HG03108 (cell line): ENCODE results near the gene ZNF223.
A peak's percentile ranks its signal among the peaks of the same experiment; 100 is the strongest.

Experiments used
- ATAC-seq: cut with Tn5 transposase; IDR thresholded peaks from one replicate; pipeline ENCODE4 v1.9.1; 2021; ENCODE audit warnings: moderate library complexity; ENCODE audit not compliant: unreplicated experiment

The ZNF223 gene

DNA sequence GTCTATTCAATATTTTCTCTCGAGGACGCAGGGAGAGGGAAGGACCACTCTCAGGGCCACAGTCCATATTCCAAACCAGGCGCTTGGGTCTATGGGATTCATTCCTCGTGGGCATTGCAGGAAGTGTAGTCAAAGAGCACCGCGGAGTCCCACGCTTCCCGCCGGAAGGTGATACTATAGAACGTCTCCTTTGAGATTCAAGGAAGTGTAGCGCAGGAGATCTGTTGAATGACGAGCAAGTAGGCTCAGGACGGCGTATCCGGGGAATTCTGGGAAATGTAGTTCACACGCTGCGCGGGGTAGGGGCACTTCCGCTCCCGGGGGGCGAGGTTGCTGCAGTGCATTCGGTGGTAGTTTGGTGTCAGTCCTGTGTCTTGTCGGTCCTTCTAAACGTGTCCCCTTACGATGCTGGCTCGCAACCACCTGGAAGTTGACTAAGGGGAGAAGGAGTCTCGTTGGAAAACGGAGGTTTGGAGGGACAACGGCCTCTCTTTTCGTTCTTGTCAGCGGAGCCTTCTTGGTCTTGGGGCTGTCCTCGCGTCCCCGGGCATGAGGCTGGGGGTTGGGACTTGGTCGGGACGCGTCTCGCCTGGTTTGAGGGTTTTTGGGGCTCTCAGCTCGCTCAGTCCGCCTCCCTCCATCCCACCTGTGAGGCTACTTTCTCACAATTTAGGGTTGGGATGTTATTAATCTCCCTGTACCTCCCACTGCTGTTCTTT, 20.1 kb downstream of the ZNF223 start, which contains the start of gene ZNF284:
Gene ZNF284, plus strand, starts transcription at position 336 of the 719 bp plus-strand sequence. CDS start 4,231 bp downstream, outside the sequence.
- peak; percentile 97 for ATAC-seq

DNA sequence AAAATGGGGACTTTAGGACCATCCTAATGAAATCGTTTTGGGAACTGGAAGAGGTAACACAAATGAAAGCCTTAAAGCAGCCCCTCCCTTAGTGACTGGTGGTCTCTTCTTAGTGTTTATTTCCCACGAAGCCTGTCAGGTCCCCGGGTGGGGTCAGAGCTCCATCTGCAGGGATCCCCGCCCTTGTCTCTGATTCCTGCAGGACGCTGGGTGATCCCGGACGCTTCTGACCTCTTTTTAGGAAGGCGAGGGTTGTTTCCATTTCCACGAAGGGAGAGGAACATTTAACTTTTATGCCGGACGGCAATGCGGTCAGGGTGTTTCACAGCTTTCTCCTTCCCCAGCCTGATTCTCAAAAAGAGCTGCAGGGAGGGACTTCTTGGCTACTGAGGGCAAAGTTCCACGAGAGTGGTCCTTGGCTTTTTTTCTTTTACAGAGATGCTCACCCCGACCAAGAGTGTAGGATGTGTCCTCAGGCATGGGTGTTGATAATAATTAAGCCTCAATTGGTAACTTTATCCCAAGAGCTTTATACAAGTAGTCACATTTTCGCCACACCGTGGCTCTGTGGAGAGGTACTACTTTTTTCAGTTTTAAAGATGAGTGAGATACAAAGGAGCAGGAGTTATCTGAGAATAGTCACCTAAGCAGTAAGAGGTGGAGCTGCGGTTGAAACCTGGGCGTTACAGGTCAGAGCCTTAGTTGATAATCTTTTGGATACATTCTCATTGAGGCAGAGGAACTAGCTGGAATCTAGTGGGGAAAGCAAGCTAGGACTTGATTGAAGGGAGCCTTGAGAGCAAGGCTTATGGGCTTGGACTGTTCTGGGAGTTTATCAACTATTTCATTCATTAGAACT, 20.9 kb downstream of the ZNF223 start:
- ATAC-seq: no peak

GRCh38 chr19:44076325-44076724, 24.5 kb downstream of the ZNF223 start:
- no peak for ATAC-seq

GRCh38 chr19:44092108-44092507, 40.3 kb downstream of the ZNF223 start:
- no peak for ATAC-seq

DNA sequence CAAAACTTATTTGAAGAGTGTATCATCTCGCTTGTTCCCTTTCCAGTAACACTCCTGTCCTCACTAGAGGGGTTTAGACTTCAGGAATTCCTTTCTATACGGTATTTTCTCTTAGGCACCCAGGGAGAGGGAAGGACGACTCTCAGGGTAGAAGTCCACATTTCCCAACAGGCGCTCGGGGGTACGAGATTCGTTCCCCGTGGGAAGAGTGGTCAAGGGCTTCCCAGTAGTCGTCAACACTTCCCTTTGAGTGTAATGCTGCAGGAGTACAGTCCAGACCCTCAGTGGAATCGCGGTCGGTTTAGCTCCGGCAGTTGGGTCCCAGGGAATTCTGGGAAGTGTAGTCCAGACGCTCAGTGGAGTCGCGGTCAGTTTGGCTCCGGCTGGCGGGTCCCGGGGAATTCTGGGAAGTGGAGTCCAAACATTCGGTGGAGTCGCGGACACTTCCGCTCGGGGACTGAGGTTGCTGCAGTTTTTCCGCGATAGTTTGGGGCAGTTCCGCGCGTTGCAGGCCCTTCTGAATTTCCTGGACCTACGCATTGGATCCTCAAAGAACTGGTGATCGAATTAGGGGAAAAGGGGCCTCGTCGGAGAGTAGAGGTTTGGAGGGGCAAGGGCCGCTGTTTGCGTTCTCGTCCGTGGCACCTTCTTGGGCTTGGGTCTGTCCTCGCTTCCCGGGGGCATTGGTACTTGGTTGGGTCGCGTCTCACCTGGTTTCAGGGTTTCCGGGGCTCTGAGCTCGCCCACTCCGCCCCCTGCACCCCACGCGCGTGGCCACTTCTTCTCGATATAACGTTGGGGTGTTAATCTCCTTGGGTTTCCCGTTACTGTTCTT, 42.3 kb downstream of the ZNF223 start, which contains the start of gene ZNF224:
Gene ZNF224, plus strand, starts transcription at position 431 of the 835 bp plus-strand sequence. CDS start 3,513 bp downstream, outside the sequence.
- ATAC-seq: peak; percentile 81

DNA sequence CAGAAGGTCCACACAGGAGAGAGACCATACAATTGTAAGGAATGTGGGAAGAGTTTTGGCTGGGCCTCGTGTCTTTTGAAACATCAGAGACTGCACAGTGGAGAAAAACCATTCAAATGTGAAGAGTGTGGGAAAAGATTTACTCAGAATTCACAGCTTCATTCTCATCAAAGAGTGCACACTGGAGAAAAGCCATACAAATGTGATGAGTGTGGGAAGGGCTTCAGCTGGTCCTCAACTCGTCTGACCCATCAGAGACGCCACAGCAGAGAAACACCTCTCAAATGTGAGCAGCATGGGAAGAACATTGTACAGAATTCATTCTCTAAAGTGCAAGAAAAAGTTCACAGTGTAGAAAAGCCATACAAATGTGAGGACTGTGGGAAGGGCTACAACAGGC, 55.9 kb downstream of the ZNF223 start:
- ATAC-seq: no peak

DNA sequence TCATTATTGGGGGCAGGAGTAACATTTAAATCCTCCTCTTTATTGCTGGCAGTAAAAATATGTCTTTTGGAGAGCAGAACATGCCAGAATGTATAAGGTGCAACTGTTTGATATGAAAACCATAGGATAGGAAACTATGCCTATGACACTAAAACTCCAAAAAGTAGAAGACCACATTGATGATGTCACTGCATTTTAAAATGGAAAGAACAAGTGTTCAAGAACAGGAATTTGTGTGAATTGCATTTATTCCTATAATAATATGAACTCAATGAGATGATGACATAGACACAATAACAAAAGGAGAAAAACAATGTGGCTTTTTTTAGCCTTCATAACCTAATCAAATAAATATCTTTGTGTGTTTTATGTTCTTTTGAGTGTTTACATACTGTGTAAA, 57.6 kb downstream of the ZNF223 start:
- no peak for ATAC-seq

GRCh38 chr19:44111910-44112463, 60.2 kb downstream of the ZNF223 start:
- no peak for ATAC-seq

DNA sequence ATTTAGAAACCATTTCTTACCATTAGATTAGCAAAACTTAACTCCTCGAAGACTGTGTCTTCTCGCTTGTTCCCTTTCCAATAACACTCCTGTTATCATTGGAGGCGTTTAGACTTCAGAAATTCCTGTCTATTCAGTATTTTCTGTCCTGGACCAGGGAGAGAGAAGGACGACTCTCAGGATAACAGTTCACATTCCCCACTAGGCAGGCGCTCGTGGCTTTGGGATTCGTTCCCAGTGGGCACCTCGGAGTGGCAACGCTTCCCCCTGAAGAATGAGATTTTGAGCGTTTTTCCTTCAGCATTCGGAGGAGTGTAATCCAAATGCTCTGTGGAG, 60.9 kb downstream of the ZNF223 start:
- ATAC-seq: no peak

- peak; percentile 94 for ATAC-seq
Observed at GRCh38 chr19:44113138-44113783, 61.4 kb downstream of the ZNF223 start, which contains the start of gene ZNF225. Gene ZNF225, plus strand, starts transcription at chr19:44113399. Its CDS starts 2,429 bp downstream, at chr19:44115828.

DNA sequence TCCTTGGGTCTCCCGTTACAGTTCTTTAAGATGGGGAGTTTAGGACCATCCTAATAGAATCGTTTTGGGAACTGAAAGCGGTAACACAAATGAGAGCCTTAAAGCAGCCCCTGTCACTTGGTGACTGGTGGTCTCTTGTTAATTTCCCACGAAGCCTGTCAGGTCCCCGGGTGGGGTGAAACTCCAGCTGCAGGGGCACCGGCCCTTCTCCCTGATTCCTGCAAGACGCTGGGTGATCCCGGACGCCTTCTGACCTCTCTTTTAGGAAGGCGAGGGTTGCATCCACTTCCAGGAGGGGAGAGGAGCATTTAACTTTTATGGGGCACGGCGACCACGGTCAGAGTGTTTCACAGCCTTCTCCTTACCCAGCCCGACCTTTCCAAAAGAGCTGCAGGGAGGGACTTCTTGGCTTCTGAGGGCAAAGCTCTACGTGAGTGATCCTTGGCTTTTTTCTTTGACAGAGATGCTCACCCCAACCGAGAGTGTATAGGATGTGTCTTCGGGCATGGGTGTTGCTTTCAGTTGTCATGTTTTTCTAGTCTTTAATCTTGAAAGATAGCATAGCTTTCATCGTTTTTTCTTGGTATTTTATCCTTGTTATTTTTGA, 62.1 kb downstream of the ZNF223 start:
- ATAC-seq: no peak
